Inflammatory macrophage treated with lipopolysaccharide for 4 hours (primary cell): ENCODE data around the gene GAPT.

Source experiments
- DNase-seq: peaks from one replicate; pipeline ENCODE4 v3.0.0-alpha.2; 2020

The GAPT gene

DNA sequence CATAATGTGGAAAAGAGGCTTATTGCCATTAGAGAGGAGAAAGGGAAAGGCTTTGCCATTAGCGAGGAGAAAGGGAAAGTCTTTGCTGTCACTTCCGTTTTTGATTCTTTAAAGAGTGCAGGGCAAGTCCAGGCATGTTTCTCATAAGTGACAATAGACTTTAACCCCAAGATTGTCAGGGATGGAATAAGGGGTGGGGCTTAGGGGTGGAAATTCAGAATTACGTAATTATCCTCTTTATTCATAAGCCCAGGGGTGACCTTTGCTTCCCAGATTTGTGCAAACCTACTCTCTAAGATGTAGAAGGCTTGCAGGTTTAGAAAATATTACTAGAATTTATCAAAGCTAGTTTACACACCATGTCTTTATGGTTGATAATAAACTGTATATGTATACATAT is 29.1 kb upstream of the GAPT start:
- peak; percentile 59 for DNase-seq

DNA sequence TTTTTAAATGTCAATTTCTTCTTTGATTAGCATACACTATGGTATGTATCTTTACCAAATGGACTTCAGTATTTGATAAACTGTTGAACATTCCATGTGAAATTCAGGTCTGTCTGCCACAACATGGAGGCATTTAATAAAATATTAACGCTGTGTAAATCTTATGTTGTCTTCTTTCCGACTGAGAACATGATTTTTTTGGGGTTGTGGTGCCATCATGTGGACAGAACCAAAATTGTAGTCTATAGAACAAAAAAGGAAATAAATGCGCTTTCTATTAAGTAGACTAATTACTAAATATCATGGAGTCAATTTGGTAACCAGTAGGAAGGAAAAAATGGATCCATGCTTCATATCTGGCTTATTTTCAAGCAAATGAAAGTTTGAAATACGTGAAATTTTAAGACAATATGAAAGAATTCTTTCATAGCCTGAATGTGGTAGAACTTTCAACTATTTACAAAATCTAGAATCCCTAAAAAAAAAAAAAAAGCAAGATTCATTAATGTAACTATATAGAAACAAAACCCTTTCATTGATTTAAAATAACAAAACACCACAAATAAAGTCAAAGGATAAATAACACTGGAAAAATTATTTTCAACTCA is 28.5 kb upstream of the GAPT start:
- DNase-seq: peak; percentile 62

DNA sequence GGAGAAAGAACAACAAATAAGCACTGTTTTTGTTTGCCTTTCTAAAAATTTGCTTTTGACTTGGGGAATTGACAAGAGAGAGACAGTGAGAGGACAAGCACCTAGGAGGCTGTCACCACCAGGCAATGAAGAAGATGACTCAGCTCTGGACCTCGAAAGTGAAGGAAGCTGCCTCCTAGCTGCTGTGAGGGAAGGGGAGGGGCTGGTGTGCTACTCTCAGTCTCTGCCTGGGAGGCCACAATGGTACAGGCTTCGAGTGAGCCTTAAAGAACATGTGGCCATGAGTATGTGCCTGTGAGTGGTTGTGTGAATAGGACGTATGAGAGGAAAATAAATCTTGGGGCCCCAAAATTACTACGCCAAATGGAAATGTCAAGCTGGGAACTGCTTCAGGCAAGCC is 24.3 kb upstream of the GAPT start:
- peak; percentile 79 for DNase-seq

DNA sequence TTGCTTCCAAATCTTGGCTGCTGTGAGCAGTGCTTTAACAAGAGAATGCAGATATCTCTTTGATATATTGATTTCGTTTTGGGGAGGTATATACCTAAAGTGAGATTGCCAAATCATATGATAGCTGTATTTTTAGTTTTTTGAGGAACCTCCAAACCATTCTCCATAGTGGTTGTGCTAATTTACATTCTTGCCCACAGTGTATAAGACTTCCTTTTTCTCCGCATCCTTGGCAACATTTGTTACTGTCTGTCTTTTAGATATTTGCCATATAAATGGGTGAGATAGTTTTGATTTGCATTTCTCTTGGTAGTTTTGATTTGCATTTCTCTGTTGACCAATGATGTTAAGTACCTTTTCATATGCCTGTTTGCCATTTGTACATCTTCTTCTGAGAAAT is 21.3 kb upstream of the GAPT start:
- DNase-seq: peak; percentile 59

DNA sequence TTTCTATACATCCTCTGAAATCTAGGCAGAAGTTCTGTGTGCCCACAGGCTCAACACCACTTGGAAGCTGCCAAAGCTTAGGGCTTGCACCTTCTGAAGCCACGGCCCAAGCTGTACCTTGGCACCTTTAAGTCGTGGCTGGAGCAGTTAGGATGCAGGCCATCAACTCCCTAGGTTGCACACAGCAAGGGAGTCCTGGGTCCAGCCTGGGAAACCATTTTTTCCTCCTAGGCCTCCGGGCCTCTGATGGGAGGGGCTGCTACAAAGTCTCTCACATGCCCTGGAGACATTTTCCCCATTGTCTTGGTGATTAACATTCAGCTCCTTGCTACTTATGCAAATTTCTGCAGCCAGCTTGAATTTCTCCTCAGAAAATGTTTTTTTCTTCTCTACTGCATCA is 15.8 kb upstream of the GAPT start:
- no peak for DNase-seq

DNA sequence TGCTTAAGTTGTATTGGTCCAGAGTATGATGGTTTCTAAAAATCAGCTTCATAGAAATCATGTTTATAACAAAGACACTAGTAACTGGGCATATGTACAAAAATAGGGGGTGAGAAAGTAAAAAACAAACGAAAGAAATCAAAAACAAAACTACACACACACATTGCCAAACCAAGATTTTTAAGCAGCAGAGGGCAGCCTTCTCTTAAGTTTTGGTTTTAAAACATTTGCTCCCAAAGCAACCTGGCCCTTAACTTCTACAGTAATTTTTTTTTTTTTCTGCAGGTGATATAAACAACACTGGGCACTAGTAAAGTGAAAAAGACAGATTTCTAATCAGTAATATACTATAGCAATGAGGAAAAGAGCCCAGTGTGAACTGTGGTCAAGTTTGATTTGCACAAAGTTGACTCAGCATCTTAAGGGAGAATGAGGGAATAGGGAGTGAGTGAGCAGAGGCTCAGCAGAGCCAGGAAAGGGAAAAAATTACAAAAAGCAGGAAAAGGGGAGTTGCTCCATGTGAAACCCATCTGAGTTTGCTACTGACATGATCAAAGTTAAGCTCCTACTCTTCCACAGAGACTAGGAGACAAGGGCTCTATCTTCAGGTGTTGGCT is 13.4 kb upstream of the GAPT start:
- peak; percentile 44 for DNase-seq

DNA sequence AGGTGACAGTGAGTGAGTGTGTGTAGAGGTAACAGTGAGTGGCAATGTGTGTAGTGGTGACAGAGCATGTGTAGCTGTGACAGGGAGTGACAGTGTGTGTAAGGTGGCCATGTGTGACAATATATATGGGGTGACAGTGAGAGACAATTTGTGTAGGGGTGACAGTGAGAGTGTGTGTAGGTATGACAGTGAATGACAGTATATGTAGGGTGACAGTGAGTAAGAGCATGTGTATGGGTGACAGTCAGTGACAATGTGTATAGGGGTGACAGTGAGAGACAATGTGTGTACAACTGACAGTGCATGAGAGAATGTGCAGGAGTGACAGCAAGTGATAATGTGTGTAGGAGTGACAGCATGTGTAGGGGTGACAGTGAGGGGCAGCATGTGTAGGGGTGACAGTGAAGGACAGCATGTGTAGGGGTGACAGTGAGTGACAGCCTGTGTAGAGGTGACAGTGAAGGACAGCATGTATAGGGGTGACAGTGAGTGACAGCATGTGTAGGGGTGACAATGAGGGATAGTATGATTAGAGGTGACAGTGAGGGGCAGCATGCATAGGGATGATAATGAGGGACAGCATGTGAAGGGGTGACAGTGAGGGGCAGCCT is 10.1 kb upstream of the GAPT start:
- no peak for DNase-seq

DNA sequence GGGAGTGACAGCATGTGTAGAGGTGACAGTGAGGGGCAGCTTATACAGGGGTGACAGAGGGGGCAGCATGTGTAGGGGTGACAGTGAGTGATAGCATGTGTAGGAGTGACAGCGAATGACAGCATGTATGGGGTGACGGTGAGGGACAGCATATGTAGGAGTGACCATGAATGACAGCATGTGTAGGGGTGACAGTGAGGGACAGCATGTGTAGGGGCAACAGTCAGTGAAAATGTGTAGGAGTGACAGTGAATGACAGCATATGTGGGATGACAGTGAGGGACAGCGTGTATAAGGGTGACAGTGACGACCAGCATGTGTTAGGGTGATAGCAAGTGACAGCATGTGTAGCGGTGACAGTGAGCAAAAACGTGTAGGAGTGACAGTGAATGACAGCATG is 9.4 kb upstream of the GAPT start:
- no peak for DNase-seq

DNA sequence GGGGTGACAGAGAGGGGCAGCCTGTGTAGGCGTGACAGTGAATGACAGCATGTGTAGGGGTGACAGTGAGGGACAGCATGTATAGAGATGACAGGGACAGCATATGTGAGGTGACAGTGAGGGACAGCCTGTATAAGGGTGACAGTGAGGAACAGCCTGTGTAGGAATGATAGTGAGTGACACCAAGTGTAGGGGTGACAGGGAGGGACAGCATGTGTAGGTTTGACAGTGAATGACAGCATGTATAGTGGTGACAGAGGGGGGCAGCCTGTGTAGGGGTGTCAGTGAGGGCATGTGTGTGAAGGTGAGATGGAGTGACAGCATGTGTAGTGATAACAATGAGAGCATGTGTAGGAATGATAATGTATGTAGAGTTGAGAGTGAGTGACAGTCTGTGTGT is 8.7 kb upstream of the GAPT start:
- no peak for DNase-seq

DNA sequence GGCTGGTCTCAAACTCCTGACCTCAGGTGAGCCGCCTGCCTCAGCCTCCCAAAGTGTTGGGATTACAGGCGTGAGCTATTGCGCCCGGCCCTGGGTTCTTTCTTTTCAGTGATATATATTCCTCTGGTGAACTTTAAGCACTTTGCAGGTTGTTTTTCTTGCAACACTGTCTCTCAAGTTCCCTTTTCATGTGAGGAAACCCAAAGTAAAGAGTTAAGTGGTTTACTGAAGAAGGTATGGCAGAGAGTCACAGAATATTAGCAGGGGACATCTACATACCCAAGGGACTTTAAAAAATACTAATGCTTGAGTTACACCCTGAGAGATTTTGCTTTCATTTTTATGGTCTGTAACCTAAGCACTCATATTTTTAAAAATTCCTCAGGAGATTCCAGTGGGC is 6.7 kb upstream of the GAPT start:
- no peak for DNase-seq

DNA sequence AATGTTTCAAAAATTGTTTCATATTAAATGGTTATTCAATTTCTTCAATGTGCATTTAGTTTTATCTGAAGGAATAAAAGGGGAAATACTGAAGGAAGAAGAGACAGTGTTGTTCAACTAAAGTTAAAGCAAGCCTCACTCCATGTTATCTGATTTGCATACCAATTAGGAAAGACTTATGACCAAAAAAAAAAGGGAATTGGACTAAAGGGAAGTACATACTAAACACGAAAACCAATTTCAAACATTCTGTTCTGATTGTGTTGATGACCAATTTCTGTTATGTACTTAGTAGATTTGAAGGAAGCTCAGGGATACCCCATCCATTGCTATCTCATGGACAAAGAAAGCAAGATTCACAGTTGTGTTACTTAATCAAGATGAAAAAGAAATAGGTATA is 4.9 kb upstream of the GAPT start:
- peak; percentile 89 for DNase-seq

DNA sequence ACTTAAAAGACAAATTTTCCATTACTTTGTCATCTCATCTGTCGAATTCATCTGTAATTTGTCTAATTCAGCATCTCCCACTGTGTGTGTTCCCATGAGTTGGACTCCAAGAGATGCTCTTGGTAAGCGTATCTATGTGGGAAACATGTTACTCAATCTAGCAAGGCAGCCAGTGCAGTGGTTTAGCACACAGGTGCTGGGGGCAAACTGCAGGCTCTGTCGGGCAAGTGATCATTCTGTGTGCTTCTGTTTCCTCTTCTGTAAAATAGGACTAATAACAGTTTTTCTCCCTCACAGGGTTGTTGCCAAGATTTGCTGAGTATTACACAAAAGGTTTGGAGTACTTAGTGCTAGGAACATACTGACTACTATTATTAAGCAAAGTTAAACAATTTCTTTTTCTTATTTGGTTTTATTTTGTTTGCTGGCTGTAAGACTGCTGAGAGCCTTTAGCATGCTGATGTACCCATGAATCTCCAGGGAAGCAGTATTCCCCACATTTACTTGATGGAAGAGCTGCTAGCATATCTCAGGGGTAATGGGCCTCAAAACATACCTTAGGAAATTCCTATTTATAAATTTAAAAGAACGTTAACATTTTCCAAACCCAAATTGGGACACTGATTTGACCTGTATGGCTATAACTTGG is 709 bp upstream of the GAPT start:
- DNase-seq: no peak

DNA sequence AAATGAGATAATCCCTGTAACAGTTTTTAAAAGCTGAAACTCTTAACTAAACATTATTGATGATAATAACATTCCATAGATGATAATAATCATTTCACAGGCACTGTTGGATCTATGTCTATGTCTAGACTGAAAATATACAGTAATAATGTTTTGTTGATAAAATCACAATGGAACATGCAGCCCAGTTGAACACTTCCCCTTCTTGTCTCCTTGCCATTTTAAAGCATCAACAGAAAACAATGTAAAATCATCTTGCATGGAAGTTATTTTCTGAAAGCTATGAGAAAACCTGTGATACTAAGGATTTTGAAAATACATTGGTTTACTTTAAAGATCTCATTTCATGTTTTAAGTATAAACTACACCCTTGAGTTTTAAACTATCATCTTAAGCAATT is 1.9 kb downstream of the GAPT start:
- DNase-seq: no peak

DNA sequence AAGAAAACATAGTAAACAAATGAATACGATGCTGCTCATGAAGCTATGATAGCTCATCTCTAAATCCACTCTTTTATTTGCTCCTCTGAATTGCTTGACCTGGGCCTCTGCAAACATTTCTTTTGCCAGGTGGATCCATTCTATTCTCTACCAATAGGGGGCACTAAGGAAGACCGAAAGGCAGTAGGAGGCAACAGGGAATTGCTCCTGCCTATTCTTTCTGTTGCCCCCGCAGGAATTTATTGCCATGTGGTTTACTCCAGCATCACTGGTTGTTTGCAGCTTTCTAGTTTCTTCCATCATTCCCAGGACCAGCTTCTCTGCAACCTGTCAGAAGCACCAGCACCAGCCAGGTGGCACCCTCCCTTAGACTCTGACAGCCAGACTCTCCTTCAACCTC is 5.3 kb downstream of the GAPT start:
- no peak for DNase-seq

DNA sequence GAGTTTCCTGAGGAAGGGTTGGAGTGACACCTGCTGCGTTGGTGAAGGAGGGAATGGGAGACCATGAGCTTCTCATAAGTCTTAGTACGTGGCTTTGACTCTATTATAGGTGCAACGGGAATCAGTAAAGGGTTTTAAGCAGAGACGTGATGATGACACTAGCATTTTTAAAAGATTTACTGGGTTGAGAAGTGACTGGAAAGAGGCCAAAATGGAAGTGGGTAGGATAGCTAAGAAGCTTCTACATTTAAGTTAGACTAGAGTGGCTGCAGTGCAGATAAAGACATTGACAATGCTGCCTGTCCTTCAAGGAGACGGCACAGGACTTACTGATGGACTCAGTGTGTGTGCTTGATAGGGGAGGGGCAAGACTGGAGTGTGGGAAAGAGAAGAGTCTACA is 6.2 kb downstream of the GAPT start:
- DNase-seq: no peak

DNA sequence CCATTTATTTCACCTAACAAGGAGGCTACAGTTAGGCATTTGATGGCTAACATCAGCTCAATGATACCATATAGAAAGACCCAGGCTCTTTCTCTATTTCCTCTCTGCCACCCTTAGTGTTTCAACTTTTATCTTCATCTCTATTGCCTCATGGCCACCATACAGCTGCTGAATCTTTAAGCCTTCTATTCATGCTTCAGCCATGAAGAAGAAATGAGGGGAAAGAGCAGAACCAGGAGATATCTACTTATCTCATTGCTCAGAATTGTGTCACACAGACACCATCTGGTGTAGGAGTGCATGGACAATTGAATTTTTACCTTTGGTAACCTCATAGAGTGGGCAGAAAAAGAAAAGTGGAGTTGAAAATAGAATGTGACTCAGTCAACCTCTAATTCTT is 6.7 kb downstream of the GAPT start:
- no peak for DNase-seq

DNA sequence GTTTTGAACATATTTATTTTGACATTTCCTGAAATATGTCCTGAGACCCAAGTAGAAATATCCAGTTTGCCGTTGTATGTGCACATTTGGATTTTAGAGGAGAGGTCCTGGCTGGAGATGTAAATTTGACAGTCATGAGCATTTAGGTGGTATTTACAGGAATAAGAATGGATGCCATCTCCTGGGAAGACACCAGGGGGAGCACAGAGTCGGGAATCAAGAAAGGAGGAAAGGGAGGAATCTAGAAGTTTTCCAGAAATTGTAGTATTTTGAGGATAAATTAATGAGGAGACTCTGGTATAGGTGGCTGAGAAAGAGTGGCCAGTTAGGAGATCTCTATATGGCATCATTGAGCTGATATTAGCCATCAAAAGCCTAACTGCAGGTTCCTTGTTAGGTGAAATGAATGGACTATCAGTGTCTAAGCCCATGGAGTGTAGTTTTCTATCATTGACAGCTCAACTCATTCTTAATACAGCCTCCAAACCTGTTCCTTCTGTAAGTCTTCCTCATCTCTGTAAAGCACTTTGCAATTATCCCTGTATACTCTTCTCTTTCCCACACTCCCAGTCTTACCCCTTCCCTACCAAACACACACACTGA is 7.2 kb downstream of the GAPT start:
- no peak for DNase-seq

DNA sequence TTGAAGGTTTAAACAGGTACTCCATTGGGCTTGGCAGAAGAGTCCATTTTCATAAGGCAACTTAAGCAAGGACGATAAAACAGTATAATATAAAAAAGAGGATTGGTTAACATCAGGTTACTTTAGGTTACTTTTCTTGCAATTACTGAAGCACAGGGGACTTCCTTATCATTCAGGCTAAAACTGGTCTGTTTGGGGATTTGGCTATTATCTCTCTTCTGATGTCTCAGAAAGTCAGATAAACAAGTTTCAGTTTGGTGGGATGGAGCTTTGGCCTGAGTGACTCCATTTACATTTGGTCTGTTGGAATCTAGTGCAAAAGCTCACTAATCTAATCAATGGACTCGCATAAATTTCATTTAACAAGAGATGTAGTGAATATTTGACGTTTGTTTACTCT is 8.0 kb downstream of the GAPT start:
- DNase-seq: no peak

DNA sequence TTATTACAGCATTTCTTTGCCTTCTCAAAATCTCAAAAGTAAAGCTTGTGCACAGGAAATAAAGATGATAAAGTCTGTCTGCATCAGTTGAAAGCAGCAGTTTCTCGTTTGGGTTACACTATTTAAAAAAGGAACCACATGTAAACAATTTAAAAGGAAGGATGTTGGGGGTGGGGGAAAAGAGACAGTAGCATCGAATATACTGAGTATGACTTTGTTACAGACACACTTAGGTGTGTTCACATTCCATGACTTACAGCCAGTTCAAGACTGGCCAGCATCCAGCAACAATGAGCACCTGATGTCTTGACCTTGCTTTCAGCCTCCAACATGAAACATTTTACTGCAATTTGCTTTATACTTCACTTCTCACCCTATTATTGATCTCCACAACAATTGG is 8.7 kb downstream of the GAPT start:
- DNase-seq: no peak

DNA sequence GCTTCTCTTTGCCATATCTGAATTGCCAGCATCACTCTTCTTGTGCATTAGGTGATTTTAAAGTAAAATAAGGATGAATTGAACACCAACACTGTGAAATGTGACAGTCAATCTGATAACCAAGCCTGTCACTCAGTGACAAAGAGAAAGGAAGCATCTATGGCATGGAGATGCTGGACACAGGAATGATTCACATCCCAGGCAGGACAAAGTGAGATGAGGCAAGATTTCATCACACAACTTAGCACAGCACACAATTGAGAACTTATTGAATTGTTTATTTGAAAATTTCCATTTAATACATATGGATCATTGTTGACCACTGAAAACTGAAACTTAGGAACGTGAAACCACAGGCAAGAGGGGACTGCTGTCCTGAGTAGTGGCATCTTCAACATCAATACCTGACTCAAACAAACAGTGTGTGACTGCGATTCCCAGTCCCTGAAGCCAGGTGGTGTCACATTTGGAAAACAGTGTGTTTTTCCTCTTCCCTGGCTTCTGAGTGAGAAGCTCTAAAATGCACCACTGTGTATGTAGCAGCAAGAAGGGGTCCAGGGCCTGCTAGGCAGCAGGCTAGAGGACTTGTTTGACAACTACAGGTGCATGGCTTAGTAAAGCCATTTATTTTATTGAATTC is 10.7 kb downstream of the GAPT start:
- DNase-seq: no peak

DNA sequence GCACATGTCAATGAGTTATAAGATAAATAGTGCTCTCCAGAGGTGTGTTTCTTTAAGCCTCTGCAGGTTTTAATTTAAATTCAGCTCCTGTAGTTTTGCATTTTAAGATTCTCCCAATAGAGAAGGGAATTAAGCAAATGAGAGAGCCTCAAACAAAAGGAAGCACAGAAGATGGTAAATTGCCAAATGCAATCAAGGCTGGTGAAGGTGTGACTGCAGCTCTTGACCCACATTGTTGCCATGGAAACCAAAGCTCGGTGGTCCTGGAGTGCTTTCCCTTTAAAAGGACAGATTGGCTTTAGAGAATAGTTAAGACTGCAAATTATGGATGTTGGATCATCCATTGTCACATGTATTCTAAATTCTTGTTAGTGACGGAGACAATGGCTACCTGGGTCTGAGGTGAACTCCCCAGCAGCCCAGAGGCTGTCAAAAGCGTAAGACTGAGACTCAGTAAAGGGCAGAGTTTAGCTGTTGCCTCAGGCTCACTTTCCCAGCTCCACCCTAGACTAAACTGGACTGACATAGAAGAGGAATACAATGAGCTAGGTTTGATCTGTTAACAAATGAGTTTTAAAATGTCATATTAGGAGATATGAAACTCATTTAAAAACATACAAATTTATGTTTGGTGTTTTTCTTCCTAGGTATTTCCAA is 12.3 kb downstream of the GAPT start:
- no peak for DNase-seq

DNA sequence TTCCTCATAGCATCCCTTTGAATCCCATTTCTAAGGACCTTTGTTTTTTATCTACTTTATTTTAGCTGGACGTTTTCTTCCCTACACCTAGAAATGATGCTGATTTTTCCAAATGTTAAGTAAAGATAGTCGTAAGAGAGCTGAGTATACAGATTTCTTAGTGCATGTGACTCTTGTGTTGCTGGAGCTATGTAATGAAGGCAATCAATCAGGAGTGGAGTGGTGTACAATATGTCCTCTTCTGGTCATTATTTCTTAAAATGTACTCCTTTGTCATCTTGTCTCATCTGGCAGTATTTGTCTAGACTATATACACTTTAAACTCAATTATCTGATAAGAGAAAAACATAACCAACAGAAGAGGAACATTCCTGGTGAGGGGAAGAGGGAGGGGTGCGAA is 13.5 kb downstream of the GAPT start:
- no peak for DNase-seq

DNA sequence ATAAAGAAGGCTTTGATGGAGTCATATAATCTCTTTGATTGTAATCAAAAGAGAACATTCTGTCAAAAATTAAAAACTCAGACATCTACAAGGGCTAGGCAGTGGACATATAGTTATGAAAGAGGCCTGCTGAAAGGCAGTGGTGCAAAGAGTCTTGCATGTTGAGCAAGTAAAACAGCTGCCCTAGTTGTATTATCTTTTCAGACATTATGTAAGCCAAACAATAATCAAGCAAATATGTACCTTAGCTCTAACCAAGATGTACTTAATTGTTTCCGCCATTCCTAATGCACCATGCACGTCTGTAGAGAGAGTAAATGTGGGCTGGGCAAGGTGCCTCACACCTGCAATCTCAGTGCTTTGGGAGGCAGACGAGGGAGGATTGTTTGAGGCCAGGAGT is 14.3 kb downstream of the GAPT start:
- peak; percentile 27 for DNase-seq
